ENCODE results near the gene AIFM2.

DNA sequence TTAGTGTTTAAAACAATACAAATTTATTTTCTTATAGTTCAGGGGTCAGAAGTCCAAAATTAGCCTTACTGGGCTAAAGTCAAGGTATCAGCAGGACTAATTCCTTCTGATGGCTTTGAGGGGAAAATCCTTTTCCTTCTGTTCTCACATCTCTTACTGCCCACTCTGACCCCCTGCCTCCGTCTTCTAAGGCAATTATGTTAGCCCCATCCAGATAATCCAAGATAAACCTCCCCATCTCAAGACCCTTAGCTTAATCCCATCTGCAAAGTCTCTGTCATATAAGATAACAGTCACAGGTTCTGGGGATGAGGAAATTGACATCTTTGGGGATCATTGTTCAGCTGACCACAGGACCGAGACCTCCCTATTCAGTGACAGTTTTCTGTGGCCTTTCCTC is 57.7 kb downstream of the AIFM2 start:
- no peak for TF ChIP-seq CTCF (IDR thresholded peaks at IDR 0.05; ENCODE audit: borderline replicate concordance, extremely low read depth, low read length, poor library complexity, severe bottlenecking)
- TF ChIP-seq EZH2 (IDR thresholded peaks at IDR 0.05; ENCODE audit: borderline replicate concordance, low read depth, low read length, severe bottlenecking) = no peak

All from DND-41 (cell line).